Psoas muscle (tissue), 8 donors: ENCODE results near the gene RFX2. TPM values are rescaled to one million over a fixed set of nuclear protein-coding genes. Genes with fewer than 3 reads are reported as not detected.
A peak's percentile ranks its signal among the peaks of the same experiment; 100 is the strongest.

Source experiments
- ATAC-seq, 4 donors: fragments of 200-7000 bp; cut with Tn5 transposase; one replicate each; pipeline ENCODE4 v1.9.1; 2020; ENCODE audit warnings: moderate library complexity in 3 of 4, mild to moderate bottlenecking in 2 of 4
- DNase-seq, 2 donors: peaks; one replicate each; pipeline ENCODE4 v3.0.0-alpha.2; 2020
- H3K27ac ChIP-seq: fragments of 200-600 bp; one replicate; pipeline ENCODE4 v1.8.0; 2022
- H3K27me3 ChIP-seq, 3 donors: fragments of 200-600 bp in 1 of 3; one replicate each; pipeline versions ENCODE4 v1.6.1 to v1.8.0; 2013 to 2022; ENCODE audit warnings: low read length in 2 of 3, mild to moderate bottlenecking in 2 of 3, moderate library complexity in 1 of 3; ENCODE audit not compliant: insufficient read depth in 3 of 3
- H3K36me3 ChIP-seq, 2 donors: fragments of 200-600 bp in 1 of 2; one replicate each; pipeline versions ENCODE4 v1.6.1 to v1.8.0; 2013 to 2022; ENCODE audit warnings: low read depth in 1 of 2, mild to moderate bottlenecking in 1 of 2, moderate library complexity in 1 of 2; ENCODE audit not compliant: insufficient read depth in 1 of 2
- H3K4me1 ChIP-seq: fragments of 200-600 bp; one replicate; pipeline ENCODE4 v1.8.0; 2022
- H3K4me3 ChIP-seq: fragments of 200-600 bp; one replicate; pipeline ENCODE4 v1.8.0; 2022; ENCODE audit warnings: mild to moderate bottlenecking
- H3K9me3 ChIP-seq: fragments of 200-600 bp; one replicate; pipeline ENCODE4 v1.8.0; 2022
- WGBS, 3 donors: extraction: QIAGEN DNeasy Blood & Tissue Kit; methylation state at CpG; one replicate each; pipeline versions ENCODE4 v1.1.6 to v1.1.7; 2013; 5-methylcytosine and 5-hydroxymethylcytosine counted together
- intact Hi-C, 2 donors: fragments of 100-400 bp; cut with DNase I; formaldehyde crosslinking; loops; one replicate each; pipeline versions ENCODE4 v1.11.0 to v1.14.2; 2022
- polyA plus RNA-seq, 3 donors: library from polyadenylated mRNA; stranded (reverse); fragments of 200-250 nt; gene quantifications; one replicate each; pipeline ENCODE4 v1.2.3, GENCODE V29; 2013
- total RNA-seq, 4 donors: library from RNA; stranded (reverse); fragmentation: NEBNext Ultra II Directional in 2 of 4; extraction: Animal tissue kit (Norgen Biotek cat#: 25700) in 2 of 4; gene quantifications; one replicate each; pipeline versions ENCODE4 v1.2.1 to v1.2.4, GENCODE V29; 2021 to 2023
- TF ChIP-seq, protein P1 (sequence below): fragments of 200-600 bp; IDR thresholded peaks from one replicate; pipeline ENCODE4 v1.8.0; 2022; ENCODE audit warnings: antibody characterized with exemption
- donor health status: healthy with polysubstance abuse.
- donor health status: DM: no; HTN: no; CAD: no; lungs with moderate emphysema.
- donor health status: Bipolar disorder and iron deficiency.
- donor health status: healthy.
- donor health status: DM: yes; HTN: yes; CAD: no.
- donor health status: DM: no; HTN: no; CAD: no.
- donor health status: DM: no; HTN: no; CAD: no.
- donor health status: DM: yes; HTN: yes; CAD: no.

RFX2 gene
- total and polyA plus RNA-seq, 7 donors = 0.58 to 2.1 (median 1.0) TPM

GRCh38 chr19:6116749-6117430, 6.6 kb upstream of the RFX2 start:
- Histone ChIP-seq H3K27ac (no peak overlapping the region), H3K27me3 (peaks cover 0 to 6% (median 1%) of the 10 kb centered on the region in 3 donors), H3K4me1 (no peaks in the 10 kb centered on the region), H3K36me3 (no peaks in the 10 kb centered on the region), H3K4me3 (no peak overlapping the region), H3K9me3 (peaks cover 4% of the 10 kb centered on the region)
- WGBS, 3 donors = 89 to 96% (median 96%) methylated on average over 4 of the region's 4 CpGs
- TF ChIP-seq, protein P1, sequence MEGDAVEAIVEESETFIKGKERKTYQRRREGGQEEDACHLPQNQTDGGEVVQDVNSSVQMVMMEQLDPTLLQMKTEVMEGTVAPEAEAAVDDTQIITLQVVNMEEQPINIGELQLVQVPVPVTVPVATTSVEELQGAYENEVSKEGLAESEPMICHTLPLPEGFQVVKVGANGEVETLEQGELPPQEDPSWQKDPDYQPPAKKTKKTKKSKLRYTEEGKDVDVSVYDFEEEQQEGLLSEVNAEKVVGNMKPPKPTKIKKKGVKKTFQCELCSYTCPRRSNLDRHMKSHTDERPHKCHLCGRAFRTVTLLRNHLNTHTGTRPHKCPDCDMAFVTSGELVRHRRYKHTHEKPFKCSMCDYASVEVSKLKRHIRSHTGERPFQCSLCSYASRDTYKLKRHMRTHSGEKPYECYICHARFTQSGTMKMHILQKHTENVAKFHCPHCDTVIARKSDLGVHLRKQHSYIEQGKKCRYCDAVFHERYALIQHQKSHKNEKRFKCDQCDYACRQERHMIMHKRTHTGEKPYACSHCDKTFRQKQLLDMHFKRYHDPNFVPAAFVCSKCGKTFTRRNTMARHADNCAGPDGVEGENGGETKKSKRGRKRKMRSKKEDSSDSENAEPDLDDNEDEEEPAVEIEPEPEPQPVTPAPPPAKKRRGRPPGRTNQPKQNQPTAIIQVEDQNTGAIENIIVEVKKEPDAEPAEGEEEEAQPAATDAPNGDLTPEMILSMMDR = no peak
- intact Hi-C loops = no loop called here
- no peak for ATAC-seq
- no peak for DNase-seq

DNA sequence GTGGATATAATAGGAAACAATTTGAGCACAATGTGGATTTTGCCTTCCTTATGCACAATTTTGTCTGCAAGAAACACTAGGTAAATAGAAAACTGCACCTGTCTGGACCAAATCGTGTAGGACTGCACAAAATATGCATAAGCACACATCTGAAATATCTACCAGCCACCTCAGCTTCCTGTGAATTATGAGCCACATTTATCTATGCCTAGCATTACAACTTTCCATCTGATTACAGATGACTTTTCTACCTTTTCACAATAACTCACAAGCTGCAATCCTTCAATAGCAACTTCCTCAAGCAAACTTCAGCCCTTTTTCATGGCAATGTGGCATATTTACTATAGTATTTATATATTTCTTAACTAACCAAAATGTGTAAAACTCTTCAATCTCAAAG, 5.7 kb upstream of the RFX2 start:
- Histone ChIP-seq H3K4me1 (no peaks in the 10 kb centered on the region), H3K36me3 (no peaks in the 10 kb centered on the region), H3K27me3 (peaks cover 0 to 5% (median 1%) of the 10 kb centered on the region in 3 donors), H3K4me3 (no peak overlapping the region), H3K9me3 (peaks cover 4% of the 10 kb centered on the region), H3K27ac (no peak overlapping the region)
- intact Hi-C loops = no loop called here
- ATAC-seq (no peak), DNase-seq (no peak)
- 51 to 65% (median 56%) methylated on average over 1 of the region's 1 CpG for WGBS, 3 donors
- TF ChIP-seq, protein P1 = no peak

- TF ChIP-seq, protein P1 = no peak
- peaks cover 4% of the 10 kb centered on the region for H3K9me3 ChIP-seq
- DNase-seq = no peak
- peaks cover 10% of the 10 kb centered on the region for H3K4me1 ChIP-seq
- H3K27ac ChIP-seq = no peak overlapping the region
- WGBS, 3 donors = 65 to 76% (median 66%) methylated on average over 15 of the region's 15 CpGs
- H3K36me3 ChIP-seq = no peaks in the 10 kb centered on the region
- H3K27me3 ChIP-seq = peaks cover 0 to 13% (median 0%) of the 10 kb centered on the region in 3 donors
- intact Hi-C loops = loop anchor here (5.0 kb wide), 1 partner anchor 56 kb away; no protein-coding TSS in a partner anchor
- ATAC-seq = no peak
- H3K4me3 ChIP-seq = no peak overlapping the region
These were observed 3.4 kb upstream of the RFX2 start for GRCh38 chr19:6113616-6114188.

- WGBS, 3 donors = 0 to 1% (median 0%) methylated on average over 24 to 38 of the region's 38 CpGs
- peaks cover 0 to 32% (median 0%) of the 10 kb centered on the region in 3 donors for H3K27me3 ChIP-seq
- ATAC-seq (no peak), DNase-seq (no peak)
- no peaks in the 10 kb centered on the region for H3K36me3 ChIP-seq
- TF ChIP-seq, protein P1 = no peak
- H3K4me3 ChIP-seq = peak overlapping the region; percentile 66
- no peak overlapping the region for H3K27ac ChIP-seq
- peaks cover 11% of the 10 kb centered on the region for H3K4me1 ChIP-seq
- H3K9me3 ChIP-seq = no peaks in the 10 kb centered on the region
- intact Hi-C loops = loop anchor here (5.0 kb wide), 1 partner anchor 53 kb away; no protein-coding TSS in a partner anchor
These were observed 353 bp downstream of the RFX2 start for GRCh38 chr19:6109947-6110346.
